Measurements from ENCODE around the gene MED29. TPM values are rescaled to one million over a fixed set of nuclear protein-coding genes. Genes with fewer than 3 reads are reported as not detected.

Gene MED29
- total and polyA plus RNA-seq, 2 of the 13 experiments (the other 11 are each of a cell fraction or from before 2014, with no cell fraction given) = 14.0 to 19.7 TPM

DNA sequence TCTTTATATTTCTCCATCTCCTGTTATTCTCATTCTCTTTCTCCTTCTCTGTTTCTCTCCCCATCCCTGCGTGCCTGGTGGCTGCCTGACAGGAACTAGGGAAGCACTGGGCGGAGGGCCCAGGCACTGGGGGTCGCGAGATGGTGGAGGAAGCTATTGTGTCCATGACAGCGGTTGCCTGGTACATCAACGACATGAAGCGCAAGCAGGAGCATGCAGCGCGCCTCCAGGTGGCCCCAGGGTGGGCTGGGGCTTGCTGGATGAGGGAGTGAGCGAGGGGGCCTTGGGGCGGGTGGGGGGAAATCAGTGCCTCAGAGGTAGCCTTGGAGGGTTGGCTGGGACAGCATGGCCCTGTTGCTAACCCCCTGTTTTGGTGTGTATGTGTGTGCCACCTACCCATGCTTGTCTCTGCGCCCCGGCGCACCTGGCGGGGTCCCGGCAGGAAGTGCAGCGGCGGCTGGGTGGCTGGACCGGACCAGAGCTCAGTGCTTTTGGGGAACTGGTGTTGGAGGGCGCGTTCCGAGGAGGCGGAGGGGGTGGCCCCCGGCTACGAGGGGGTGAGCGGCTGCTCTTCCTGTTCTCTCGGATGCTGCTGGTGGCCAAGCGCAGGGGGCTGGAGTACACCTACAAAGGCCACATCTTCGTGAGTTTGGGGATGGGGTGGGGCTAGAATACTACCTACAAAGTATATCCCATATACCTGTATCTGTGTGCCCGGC, 26.4 kb downstream of the MED29 start:
- H3K4me2 ChIP-seq (ENCODE audit: low read depth, low read length) = no peak overlapping the region
- CTCF ChIA-PET (ENCODE audit: low intra/inter-chr PET ratio, low total read pairs) = no interaction called here
- no TSS peak for BruUV-seq (replicated peaks)
- ATAC-seq (no peak), DNase-seq (ENCODE audit: low spot score) (no peak), FAIRE-seq (no peak)
- POLR2A ChIA-PET = interaction anchor here (2.1 to 4.2 kb wide), 2 partner anchors 11 to 18 kb away, joined by 13 to 31 read pairs; partner anchors contain the start of gene RPS16
- peaks cover 32% of the 10 kb centered on the region for H3K4me1 ChIP-seq (ENCODE audit: insufficient read depth, low read length)
- intact Hi-C loops (cut with micrococcal nuclease; ENCODE audit: unreplicated experiment) (loop anchor here (10.0 kb wide), 1 partner anchor 117 kb away; the partner anchor contains the start of gene EID2B), in situ Hi-C loops (cut with HindIII; ENCODE audit: extremely low pct_ligation_motif_present, low pct_unique_long_range_greater_than_20kb) (no loop called here)
- H2AFZ ChIP-seq (ENCODE audit: low read length) = no peak overlapping the region
- peaks cover 4 to 10% of the 10 kb centered on the region in 2 experiments; a peak in 4 of 5 replicates for H3K36me3 ChIP-seq (replicated peaks in 1 of 2; ENCODE audit: control insufficient read depth in 1 of 2, insufficient read depth in 2 of 2, low read length in 2 of 2)
- peaks cover 6% of the 10 kb centered on the region for H3K79me2 ChIP-seq (ENCODE audit: insufficient read depth, low read length)
- H4K20me1 ChIP-seq (ENCODE audit: insufficient read depth, low read length) = no peaks in the 10 kb centered on the region
- TF ChIP-seq CBX2 (IDR thresholded peaks at IDR 0.05; ENCODE audit: low read depth, low read length) (no peak), CBX2 (CRISPR knock-in tag; IDR thresholded peaks at IDR 0.05; ENCODE audit: low read depth) (no peak), HDAC6 (IDR thresholded peaks at IDR 0.05; ENCODE audit: low read depth, low read length) (no peak), GATAD1 (CRISPR knock-in tag; IDR thresholded peaks at IDR 0.05) (no peak), ZNF597 (CRISPR knock-in tag; IDR thresholded peaks at IDR 0.05) (no peak), IRF1 (CRISPR knock-in tag; IDR thresholded peaks at IDR 0.05; ENCODE audit: low read depth) (no peak), AGO2 (optimal IDR thresholded peaks at IDR 0.05; ENCODE audit: low read depth, low read length) (no peak), ZBED4 (CRISPR knock-in tag; IDR thresholded peaks at IDR 0.05; ENCODE audit: borderline replicate concordance) (no peak), STAT5B (CRISPR knock-in tag; IDR thresholded peaks at IDR 0.05) (no peak), ZNF589 (CRISPR knock-in tag; conservative IDR thresholded peaks at IDR 0.05) (no peak), SRY (CRISPR knock-in tag; IDR thresholded peaks at IDR 0.05) (no peak), IRX3 (CRISPR knock-in tag; IDR thresholded peaks at IDR 0.05; ENCODE audit: borderline replicate concordance, low read depth) (no peak), ZFP41 (CRISPR knock-in tag; IDR thresholded peaks at IDR 0.05; ENCODE audit: borderline replicate concordance) (no peak), SMARCE1 (IDR thresholded peaks at IDR 0.05; ENCODE audit: borderline replicate concordance) (no peak)
- TF ChIP-seq, protein P1, sequence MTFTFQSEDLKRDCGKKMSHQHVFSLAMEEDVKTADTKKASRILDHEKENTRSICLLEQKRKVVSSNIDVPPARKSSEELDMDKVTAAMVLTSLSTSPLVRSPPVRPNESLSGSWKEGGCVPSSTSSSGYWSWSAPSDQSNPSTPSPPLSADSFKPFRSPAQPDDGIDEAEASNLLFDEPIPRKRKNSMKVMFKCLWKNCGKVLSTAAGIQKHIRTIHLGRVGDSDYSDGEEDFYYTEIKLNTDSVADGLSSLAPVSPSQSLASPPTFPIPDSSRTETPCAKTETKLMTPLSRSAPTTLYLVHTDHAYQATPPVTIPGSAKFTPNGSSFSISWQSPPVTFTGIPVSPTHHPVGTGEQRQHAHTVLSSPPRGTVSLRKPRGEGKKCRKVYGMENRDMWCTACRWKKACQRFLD (CRISPR knock-in tag; IDR thresholded peaks at IDR 0.05; ENCODE audit: borderline replicate concordance) = no peak
- H3K9me3 ChIP-seq (ENCODE audit: low read length) = no peaks in the 10 kb centered on the region
- no peak overlapping the region for H3K27ac ChIP-seq (ENCODE audit: extremely low read length, insufficient read depth, low read length)
- no peak overlapping the region for H3K4me3 ChIP-seq (replicated peaks in 1 of 3; ENCODE audit: insufficient read depth in 1 of 3, low read depth in 2 of 3, low read length in 3 of 3)
- 96% methylated on average over 26 of the region's 30 CpGs for WGBS (ENCODE audit: low lambda C conversion rate)
- no peak overlapping the region for H3K9ac ChIP-seq (ENCODE audit: insufficient read depth, low read depth, low read length)
- H3K27me3 ChIP-seq (ENCODE audit: control insufficient read depth in 1 of 2, insufficient read depth in 2 of 2, low read length in 2 of 2) = no peaks in the 10 kb centered on the region

Data from HepG2 (cell line).